IPS DF 4.7 (cell line): Measurements from ENCODE around the gene PRDX2.

Experiments
- DNase-seq: peaks from one replicate; pipeline ENCODE4 v3.0.0-alpha.2; 2013; ENCODE audit warnings: low spot score; ENCODE audit errors: extremely low read depth

Gene PRDX2

GRCh38 chr19:12782174-12782423, 19.5 kb downstream of the PRDX2 start:
- no peak for DNase-seq

- DNase-seq, result no peak
These were observed 22.2 kb downstream of the PRDX2 start for GRCh38 chr19:12779162-12779993.

- no peak for DNase-seq
These were observed 22.8 kb downstream of the PRDX2 start for GRCh38 chr19:12778905-12779161.

GRCh38 chr19:12778017-12778904, 23.3 kb downstream of the PRDX2 start:
- DNase-seq, result no peak

- no peak for DNase-seq
These were observed 24.2 kb downstream of the PRDX2 start for GRCh38 chr19:12777217-12778016.

- DNase-seq, result no peak
These were observed 26.7 kb downstream of the PRDX2 start, which contains the start of gene HOOK2 for GRCh38 chr19:12774588-12775555. Gene HOOK2, minus strand, starts transcription at chr19:12775552. Its CDS starts 103 bp downstream, at chr19:12775449.

- no peak for DNase-seq
These were observed 28.0 kb downstream of the PRDX2 start for GRCh38 chr19:12773571-12773970.

GRCh38 chr19:12772323-12772722, 29.3 kb downstream of the PRDX2 start:
- no peak for DNase-seq

GRCh38 chr19:12770922-12771321, 30.7 kb downstream of the PRDX2 start:
- DNase-seq, result no peak

GRCh38 chr19:12769689-12770088, 31.9 kb downstream of the PRDX2 start:
- DNase-seq, result no peak

- no peak for DNase-seq
These were observed 33.9 kb downstream of the PRDX2 start for GRCh38 chr19:12767666-12768065.

GRCh38 chr19:12767150-12767549, 34.5 kb downstream of the PRDX2 start:
- DNase-seq, result no peak

GRCh38 chr19:12766051-12766521, 35.5 kb downstream of the PRDX2 start:
- no peak for DNase-seq

- DNase-seq, result no peak
These were observed 36.9 kb downstream of the PRDX2 start for GRCh38 chr19:12764698-12765097.

GRCh38 chr19:12763100-12763499, 38.5 kb downstream of the PRDX2 start:
- no peak for DNase-seq

GRCh38 chr19:12759686-12760085, 41.9 kb downstream of the PRDX2 start:
- DNase-seq, result no peak

- no peak for DNase-seq
These were observed 43.9 kb downstream of the PRDX2 start for GRCh38 chr19:12757544-12758274.

- DNase-seq, result no peak
These were observed 45.3 kb downstream of the PRDX2 start for GRCh38 chr19:12756150-12756883.

- DNase-seq, result no peak
These were observed 47.0 kb downstream of the PRDX2 start for GRCh38 chr19:12754465-12755196.
